GM10266 (cell line): ENCODE measurements around the gene EPG5.
"Not testable (repeated sequence)": the region's sequence is repeated elsewhere in the genome, so short reads cannot be mapped to it uniquely, and the experiment has no call there.

Source experiments
- DNase-seq: peaks from one replicate; pipeline ENCODE4 v3.0.0; 2012; ENCODE audit errors: extremely low spot score
- CTCF ChIP-seq: IDR thresholded peaks from 2 replicates; pipeline ENCODE4 v1.5.1; 2012; ENCODE audit warnings: mild to moderate bottlenecking, low read depth; ENCODE audit not compliant: control insufficient read depth, insufficient read depth; ENCODE audit errors: missing control alignments

Gene EPG5

GRCh38 chr18:45995461-45995860, 28.3 kb upstream of the EPG5 start:
- TF ChIP-seq CTCF = no peak
- no peak for DNase-seq

DNA sequence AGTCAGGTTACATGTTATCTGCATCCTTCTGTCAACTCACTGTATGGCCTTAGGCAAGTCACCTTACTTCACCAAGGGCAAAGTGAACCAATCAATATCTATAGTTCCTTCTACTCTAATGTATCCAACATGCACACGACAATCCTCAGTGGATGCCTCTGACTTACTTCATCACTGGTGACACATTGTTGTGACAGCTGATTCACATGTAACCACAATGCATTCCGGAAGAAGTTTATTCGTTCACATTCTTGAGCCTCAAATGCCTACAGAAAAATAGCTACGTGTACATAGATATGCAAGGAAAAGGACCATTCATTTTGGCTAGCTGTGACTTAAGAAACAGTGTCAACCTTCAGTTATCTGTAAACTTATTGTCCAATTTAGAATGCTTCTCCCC, 26.3 kb upstream of the EPG5 start:
- no peak for DNase-seq
- no peak for TF ChIP-seq CTCF

- DNase-seq = not testable (repeated sequence)
These were observed 25.4 kb upstream of the EPG5 start for GRCh38 chr18:45992527-45992926.

DNA sequence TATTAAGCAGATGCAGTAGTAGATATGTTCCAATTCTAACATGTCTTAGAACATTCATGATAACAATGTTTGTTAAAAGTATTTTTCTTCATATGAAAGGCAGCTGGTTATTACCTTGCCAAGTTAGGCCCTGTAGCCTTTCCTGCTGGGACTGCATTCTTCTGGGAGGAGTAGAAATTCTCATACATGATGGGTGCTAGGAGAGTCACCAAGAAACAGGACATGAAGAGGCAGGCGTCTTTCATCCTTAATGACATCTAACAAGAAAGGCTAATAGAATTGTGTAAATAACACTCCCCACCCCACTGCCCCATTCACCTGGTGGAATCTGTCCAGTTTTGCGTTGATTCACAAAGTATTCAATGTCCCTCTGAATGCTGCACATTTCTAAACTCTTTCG, 24.7 kb upstream of the EPG5 start:
- no peak for DNase-seq
- no peak for TF ChIP-seq CTCF

DNA sequence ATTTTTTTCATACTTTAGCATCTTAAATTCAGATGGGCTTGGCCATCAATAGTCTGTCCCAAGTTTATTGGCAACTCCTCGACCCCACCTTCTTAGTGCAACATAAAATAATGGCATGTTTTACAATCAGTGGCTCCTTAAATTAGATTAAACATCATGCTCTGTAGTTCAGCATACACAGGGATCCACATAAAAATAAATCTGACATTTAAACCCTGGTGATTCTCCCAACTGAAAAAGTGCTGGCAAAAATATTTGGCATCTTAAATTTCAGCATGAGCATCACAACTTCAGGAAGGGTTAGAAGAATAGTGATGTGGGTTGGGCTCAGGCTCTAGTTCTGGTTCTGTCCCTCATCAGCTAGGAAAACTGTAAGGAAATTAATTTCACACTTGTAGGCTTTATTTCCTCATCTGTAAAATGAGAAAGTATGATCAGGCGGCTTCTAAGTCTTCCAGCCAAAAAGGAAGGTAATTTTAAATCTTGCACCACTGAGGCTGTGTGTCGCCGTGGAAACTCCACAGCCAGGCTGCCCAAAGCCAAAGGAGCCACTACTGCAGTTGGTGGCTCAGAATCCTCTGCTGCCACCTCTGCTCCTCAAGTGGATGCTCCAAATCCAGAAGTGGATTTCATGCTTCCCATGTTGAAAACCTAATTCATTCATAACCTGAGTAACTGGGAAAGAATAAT, 17.6 kb upstream of the EPG5 start:
- DNase-seq = no peak
- TF ChIP-seq CTCF = no peak

GRCh38 chr18:45981821-45982220, 14.7 kb upstream of the EPG5 start:
- DNase-seq = no peak
- TF ChIP-seq CTCF = no peak

DNA sequence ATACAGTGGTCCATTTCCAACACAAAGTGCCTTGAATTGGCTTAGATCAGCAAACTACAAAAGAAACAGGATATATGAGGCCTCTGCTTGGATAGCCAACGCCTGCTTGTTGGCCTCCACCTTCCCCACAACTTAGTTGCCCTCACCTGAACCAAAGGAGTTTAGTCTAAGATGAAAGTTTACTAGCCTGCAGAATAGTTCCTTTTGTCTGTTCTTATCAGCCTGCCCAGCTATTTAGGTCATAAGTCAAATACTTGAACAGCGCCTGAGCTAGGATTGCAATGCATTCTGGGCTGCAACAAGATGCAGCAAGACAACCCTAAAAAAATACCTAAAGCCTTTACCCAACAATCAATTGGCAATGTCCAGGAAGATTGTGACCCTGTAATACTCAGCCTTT, 13.1 kb upstream of the EPG5 start:
- no peak for DNase-seq
- no peak for TF ChIP-seq CTCF

GRCh38 chr18:45978084-45978483, 11.0 kb upstream of the EPG5 start:
- no peak for DNase-seq
- no peak for TF ChIP-seq CTCF
